NCI-H2196 (cell line): ENCODE measurements around the gene FBLN2.

Source experiments
- DNase-seq: peaks from one replicate; lab custom pipeline; 2025; ENCODE audit not compliant: unreplicated experiment; lab: John Stamatoyannopoulos, UW

The FBLN2 gene

DNA sequence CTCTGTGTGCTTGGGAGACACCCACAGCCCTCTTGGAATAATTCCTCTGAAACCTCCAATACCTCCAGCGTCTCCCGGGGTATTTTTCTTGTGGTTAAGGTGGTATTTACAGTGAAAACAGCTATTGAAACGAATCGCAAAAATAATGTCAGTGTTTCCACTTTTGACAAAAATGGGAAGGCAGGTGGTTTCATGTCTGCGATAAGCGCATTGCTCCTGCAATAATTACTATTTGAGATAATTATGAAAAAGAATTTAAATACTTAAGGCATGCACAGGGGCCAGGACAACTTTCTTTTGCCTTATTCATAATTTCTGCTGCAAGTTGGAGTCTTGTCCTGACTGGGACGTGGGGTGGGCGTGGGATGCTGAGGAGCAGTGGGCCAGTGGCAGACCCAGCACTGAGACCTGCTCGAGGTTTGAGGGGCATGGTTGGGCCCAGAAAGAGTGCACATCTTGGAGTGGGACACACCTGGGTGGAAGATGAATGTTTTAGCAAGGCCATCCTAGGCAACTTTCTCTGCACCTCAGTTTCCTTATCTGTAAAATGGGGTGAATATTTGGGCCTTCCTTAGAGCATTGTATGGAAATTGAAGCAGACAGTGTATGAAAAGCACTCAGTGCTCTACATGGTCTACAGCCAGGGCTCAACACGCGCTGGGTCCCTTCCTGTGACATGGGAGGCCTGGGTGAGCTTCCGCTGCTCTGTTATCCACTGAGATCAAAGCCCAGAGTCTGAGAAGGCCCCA, 110.5 kb downstream of the FBLN2 start:
- no peak for DNase-seq

DNA sequence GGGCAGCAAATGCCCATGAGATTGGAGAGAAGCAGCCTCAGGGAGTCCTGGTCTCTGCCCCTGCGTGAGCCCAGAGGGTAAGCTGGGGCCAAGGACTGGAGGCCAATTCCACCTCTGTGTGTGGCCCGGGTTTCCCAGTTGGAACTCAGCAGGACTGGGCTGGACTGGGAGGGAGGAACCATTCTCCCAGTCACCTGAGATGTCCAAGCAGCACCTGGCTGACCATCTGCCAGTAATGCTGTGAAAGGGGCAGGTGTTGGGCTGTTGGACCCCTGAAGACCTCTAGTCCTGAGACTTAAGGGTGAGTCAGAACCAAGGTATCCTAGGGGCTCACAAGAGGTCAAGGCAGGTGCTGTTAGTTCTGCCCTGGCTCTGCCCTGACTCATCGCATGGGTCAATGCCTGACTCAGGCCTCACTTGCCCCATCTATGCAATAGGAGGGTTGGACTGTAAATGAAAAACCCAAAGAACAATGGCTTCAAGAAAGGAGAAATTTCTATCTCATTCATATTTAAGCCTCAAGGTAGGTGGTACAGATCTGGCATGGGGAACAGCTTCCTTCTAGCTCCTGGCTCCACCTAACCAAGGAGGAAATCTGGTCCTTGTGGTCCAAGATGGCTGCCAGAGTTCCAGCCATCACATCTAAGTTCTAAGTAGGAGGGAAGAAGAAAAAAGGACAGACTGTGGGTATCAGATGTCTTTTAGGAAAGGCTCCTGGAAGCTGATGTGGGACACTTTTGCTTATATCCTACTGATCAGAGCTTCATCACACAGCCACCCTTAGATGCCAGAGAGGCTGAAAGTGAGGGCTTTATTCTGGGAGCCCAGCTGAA, 111.3 kb downstream of the FBLN2 start:
- DNase-seq = no peak

GRCh38 chr3:13661121-13661520, 112.2 kb downstream of the FBLN2 start:
- DNase-seq = no peak

GRCh38 chr3:13662238-13662847, 113.4 kb downstream of the FBLN2 start:
- no peak for DNase-seq

GRCh38 chr3:13663781-13664535, 115.0 kb downstream of the FBLN2 start:
- DNase-seq = no peak

- no peak for DNase-seq
Observed at GRCh38 chr3:13665582-13666226, 116.8 kb downstream of the FBLN2 start.

DNA sequence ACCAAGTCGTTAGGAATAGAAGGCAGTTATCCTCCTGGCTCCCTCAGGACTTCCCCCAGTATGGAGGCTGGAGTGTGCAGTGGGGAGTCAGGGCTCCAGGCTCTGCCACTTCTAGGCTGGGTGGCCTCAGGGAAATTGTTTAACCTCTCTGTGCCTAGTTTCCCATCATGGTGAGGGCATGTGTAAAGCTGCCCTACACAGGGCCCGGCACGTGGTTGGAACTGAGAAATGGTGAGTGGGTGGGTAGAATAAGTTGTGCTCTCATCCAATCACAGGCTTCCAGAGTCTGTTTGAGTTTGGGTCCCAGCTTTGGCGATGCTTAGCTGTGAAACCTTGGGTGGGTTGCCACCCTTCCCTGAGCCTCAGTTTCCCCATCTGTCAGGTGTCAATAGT, 117.3 kb downstream of the FBLN2 start:
- DNase-seq = no peak

GRCh38 chr3:13666781-13667709, 118.1 kb downstream of the FBLN2 start:
- no peak for DNase-seq

DNA sequence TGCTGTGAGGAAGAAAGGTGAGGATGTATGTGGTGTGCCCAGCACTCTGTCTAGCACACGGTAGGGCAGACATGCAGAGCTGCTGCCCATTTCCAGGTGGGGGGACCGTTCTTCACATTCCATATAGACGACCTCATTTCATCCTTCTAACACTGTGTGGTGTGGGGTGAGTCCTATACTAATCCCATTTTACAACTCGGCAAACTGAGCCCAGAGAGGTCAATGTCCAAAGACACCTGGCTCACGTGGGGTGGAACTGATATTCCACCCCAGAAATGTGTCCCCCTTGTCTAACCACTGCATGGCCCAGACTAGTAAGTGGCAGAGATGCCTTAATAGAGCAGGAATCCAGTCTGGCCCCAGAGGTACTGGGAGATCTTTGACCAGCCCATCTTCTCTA, 119.2 kb downstream of the FBLN2 start:
- no peak for DNase-seq

GRCh38 chr3:13669457-13669856, 120.5 kb downstream of the FBLN2 start:
- no peak for DNase-seq

- DNase-seq = no peak
Observed at GRCh38 chr3:13670292-13670691, 121.4 kb downstream of the FBLN2 start.

- DNase-seq = no peak
Observed at GRCh38 chr3:13671482-13672233, 122.7 kb downstream of the FBLN2 start.

DNA sequence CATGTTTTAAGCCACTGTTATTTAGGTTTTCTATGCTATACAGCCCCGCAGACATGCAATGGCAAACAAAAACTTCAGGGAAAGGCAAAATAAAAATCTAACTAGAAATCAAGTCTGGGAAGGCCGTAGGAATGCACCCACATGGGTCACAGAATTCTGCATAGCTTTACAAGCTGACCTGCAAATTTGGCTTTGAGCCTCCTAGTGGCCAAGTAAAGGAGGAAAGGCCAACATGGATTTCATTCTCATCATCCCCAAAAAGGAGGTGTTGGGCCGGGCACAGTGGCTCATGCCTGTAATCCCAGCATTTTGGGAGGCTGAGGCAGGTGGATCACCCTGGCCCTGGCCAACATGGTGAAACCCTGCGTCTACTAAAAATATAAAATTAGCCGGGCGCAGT, 124.3 kb downstream of the FBLN2 start:
- DNase-seq = no peak

DNA sequence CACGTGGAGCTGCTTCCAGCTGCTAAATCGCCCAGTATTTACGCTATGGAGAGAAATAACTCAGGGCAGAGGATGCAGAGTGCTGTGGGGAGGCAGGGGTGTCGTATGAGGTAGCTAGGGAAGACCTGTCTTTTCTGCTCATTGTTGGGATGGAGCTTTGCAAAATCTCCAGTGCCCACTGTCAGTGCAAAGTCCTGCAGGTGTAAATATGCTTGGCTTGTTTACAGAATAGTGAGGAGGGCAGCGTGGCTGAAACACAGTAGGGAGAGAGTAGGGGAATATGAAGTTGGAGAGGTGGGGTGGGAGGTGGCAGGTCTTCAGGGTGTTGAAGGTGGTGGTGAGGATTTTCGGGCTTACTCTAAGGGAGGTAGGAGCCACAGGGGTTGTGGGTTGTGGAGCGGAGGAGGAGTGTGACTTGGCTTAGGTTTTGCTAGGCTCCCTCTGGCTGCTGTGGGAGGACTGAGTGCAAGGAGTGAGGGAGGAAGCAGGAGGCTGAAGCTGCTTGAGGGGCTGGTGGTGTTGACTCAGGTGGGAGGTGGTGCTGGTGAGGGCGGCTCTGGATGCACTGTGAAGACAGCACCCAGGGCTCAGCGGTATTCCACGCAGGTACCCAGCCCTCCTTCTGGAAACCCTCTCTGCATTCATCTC, 125.7 kb downstream of the FBLN2 start:
- no peak for DNase-seq

GRCh38 chr3:13676356-13677017, 127.6 kb downstream of the FBLN2 start:
- no peak for DNase-seq

DNA sequence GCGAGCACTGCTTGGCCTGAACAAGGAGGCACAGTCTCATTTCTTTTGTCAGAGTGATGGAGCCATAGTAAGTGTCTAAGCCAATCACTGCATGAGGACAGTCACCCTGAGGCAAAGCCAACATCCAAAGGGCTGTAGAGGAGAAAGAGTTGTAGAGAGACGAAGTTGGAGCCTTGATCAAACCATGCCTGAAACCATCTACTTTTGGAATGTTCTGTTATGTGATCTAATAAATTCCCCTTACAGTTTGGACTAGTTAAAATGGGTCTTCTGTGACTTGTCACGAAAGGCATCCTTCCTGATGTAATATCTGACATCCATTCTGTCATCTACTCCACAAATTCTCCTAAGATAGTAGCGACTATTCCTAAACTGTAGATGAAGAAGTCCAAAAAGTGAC, 128.3 kb downstream of the FBLN2 start:
- DNase-seq = no peak

DNA sequence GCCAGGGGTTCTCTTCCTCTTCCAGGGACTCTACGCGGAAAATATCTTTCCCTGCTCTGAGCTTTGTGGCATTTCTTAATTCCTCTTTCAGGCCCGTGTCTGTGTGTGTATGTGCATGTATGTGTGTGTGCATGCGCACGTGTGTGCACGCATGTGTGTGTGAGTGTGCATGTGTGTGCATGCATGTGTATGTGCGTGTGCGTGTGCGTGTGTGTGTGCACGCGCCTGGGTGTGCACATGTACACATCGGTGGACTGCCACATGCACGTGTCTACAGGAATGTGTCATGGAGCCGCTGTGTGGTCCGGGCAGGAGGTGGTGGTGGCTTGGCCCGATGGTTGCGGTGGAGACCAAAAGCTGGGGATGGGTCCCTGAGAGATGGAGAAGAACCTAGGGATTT, 133.0 kb downstream of the FBLN2 start:
- DNase-seq = no peak
